Measurements from ENCODE around the gene GRWD1. TPM values are rescaled to one million over a fixed set of nuclear protein-coding genes. Genes with fewer than 3 reads are reported as not detected.

The GRWD1 gene
- total RNA-seq, result 63.4 and 71.4 TPM in 2 replicates

DNA sequence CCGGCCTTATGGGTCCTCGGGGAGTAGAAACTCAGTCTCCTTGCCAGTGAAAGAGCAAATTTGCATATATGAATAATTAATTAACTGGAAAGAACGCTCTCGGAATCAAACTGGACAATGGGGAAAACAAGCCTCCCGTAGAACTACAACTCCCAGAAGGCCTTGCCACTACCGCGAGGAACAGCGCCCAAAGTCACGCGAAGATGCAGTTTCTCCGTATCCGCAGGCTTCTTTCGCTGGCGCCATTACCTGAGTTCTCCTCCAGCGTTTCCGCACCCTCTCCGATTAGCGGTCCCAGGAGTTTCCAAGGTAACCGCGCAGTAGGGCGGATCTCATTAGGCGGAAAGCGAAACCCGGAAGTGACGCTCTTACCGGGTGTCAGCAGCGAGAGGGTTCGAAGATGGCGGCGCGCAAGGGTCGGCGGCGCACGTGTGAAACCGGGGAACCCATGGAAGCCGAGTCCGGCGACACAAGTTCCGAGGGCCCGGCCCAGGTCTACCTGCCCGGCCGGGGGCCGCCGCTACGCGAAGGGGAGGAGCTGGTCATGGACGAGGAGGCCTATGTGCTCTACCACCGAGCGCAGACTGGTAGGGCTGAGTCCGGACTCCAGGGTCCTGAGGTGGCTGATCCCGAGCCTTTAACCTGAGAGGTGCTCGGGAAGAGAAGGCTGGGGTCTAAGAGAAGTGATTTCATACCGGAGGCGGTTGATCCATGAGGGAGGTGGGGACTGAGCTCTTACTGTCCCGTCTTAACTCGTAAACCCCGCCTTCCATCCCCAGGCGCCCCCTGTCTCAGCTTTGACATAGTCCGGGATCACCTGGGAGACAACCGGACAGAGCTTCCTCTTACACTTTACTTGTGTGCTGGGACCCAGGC, at the start of gene GRWD1:
TSS of gene GRWD1 (plus strand) at position 378 of the 876 bp plus-strand sequence. CDS start at position 401, 23 bp downstream.
- H3K27ac Mint-ChIP-seq, result peak within 1 kb of the TSS; percentile 95
- ChIA-PET CTCF (interaction anchor here (0.8 to 2.0 kb wide), 5 partner anchors 44 to 174 kb away, joined by 3 to 7 read pairs (median 4); partner anchors contain the start of genes KDELR1 and SPHK2), POLR2A (interaction anchor here (0.6 to 2.2 kb wide), 12 partner anchors 12 to 1006 kb away, joined by 3 to 7 read pairs (median 4); partner anchors contain the start of genes GRIN2D, KDELR1, SYNGR4 and TMEM143)
- H3K4me1 Mint-ChIP-seq, result peaks cover 35% of the 10 kb centered on the region
- peaks cover 47% of the 10 kb centered on the region for H3K36me3 Mint-ChIP-seq (ENCODE audit: low read depth)
- peak; percentile 89 for ATAC-seq (ENCODE audit: low read depth)
- DNase-seq, result peak; percentile 78
- intact Hi-C loops (cut with micrococcal nuclease), result loop anchor here (1.0 kb wide), 8 partner anchors 23 to 173 kb away; partner anchors contain the start of genes CYTH2, KDELR1, RPL18 and SPHK2
- TF ChIP-seq, protein P1, sequence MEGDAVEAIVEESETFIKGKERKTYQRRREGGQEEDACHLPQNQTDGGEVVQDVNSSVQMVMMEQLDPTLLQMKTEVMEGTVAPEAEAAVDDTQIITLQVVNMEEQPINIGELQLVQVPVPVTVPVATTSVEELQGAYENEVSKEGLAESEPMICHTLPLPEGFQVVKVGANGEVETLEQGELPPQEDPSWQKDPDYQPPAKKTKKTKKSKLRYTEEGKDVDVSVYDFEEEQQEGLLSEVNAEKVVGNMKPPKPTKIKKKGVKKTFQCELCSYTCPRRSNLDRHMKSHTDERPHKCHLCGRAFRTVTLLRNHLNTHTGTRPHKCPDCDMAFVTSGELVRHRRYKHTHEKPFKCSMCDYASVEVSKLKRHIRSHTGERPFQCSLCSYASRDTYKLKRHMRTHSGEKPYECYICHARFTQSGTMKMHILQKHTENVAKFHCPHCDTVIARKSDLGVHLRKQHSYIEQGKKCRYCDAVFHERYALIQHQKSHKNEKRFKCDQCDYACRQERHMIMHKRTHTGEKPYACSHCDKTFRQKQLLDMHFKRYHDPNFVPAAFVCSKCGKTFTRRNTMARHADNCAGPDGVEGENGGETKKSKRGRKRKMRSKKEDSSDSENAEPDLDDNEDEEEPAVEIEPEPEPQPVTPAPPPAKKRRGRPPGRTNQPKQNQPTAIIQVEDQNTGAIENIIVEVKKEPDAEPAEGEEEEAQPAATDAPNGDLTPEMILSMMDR (IDR thresholded peaks at IDR 0.05), result no peak
- H3K27me3 Mint-ChIP-seq, result peaks cover 19% of the 10 kb centered on the region
- no peaks in the 10 kb centered on the region for H3K9me3 Mint-ChIP-seq
- H3K4me3 Mint-ChIP-seq, result peak within 1 kb of the TSS; percentile 96

DNA sequence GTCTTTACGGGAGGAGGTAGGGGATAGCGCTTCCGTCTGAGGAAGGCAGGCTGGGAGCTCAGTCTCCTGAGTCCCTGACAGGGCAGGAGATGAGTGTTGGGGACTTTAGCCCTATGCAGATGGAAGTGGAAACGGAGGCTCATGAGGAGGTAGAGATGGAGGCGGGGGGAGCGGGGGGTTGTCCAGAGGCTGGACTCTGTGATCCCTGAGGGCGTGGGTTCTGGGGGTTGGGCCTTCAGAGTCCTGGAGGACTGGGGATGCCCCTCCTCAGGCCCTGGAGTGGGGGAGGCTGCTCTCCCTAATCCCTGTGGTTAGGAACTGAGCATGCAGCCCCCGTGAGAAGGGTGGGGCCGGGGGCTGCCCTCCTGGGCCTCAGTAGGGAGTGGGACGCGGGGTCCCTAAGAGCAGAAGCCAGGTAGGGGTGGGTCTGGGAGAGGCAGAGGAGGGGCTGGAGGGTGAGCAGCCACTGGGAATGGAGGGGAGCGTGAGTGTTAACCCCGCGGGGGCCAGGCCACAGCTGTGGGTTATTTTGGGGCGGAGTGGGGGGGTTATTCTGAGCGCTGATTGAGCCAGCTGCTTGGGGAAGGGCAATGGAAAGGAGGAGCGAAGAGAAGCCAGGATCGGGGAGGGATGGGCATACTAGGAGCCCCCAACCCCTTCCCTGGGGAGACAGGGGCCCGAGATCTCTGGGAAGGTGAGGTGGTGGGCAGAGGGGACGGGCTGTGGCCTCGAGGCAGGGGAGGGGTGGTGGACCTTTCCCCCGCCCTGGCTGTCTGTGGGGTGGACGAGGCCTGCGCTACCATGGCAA, 49.6 kb upstream of the GRWD1 start:
- peaks cover 3% of the 10 kb centered on the region for H3K9me3 Mint-ChIP-seq
- peaks cover 49% of the 10 kb centered on the region for H3K4me1 Mint-ChIP-seq
- TF ChIP-seq, protein P1 (IDR thresholded peaks at IDR 0.05), result no peak
- no peak overlapping the region for H3K27ac Mint-ChIP-seq
- intact Hi-C loops (cut with micrococcal nuclease), result no loop called here
- ChIA-PET POLR2A (interaction anchor here (0.6 to 1.2 kb wide), 3 partner anchors 33 to 226 kb away, joined by 4 to 6 read pairs (median 4); no protein-coding TSS in a partner anchor), CTCF (no interaction called here)
- no peak overlapping the region for H3K4me3 Mint-ChIP-seq
- no peaks in the 10 kb centered on the region for H3K36me3 Mint-ChIP-seq (ENCODE audit: low read depth)
- DNase-seq (no peak), ATAC-seq (ENCODE audit: low read depth) (no peak)
- H3K27me3 Mint-ChIP-seq, result peaks cover 26% of the 10 kb centered on the region

DNA sequence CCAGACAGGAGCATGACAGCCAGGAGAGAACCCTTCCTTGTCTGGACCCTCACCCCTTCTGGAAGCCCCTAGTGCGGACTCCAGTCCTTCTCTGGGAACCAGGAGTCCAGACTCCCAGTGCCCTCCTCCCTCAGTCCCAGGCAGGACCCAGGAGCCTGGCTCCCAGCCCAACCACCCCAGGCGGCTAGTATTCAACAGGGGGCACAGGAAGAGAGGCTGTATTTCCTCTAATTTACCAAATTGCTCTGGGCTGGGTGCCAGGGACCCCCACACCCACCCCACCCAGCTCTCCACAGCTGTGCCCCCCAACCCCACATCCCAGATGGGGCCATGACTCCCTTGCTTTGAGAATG, 49.0 kb upstream of the GRWD1 start:
- TF ChIP-seq, protein P1 (IDR thresholded peaks at IDR 0.05), result no peak
- DNase-seq, result no peak
- POLR2A ChIA-PET, result no interaction called here
- Mint-ChIP-seq H3K9me3 (peaks cover 3% of the 10 kb centered on the region), H3K4me3 (no peak overlapping the region), H3K27me3 (peaks cover 26% of the 10 kb centered on the region), H3K27ac (no peak overlapping the region), H3K4me1 (peaks cover 45% of the 10 kb centered on the region), H3K36me3 (ENCODE audit: low read depth) (no peaks in the 10 kb centered on the region)
- CTCF ChIA-PET, result no interaction called here
- intact Hi-C loops (cut with micrococcal nuclease), result no loop called here
- no peak for ATAC-seq (ENCODE audit: low read depth)

DNA sequence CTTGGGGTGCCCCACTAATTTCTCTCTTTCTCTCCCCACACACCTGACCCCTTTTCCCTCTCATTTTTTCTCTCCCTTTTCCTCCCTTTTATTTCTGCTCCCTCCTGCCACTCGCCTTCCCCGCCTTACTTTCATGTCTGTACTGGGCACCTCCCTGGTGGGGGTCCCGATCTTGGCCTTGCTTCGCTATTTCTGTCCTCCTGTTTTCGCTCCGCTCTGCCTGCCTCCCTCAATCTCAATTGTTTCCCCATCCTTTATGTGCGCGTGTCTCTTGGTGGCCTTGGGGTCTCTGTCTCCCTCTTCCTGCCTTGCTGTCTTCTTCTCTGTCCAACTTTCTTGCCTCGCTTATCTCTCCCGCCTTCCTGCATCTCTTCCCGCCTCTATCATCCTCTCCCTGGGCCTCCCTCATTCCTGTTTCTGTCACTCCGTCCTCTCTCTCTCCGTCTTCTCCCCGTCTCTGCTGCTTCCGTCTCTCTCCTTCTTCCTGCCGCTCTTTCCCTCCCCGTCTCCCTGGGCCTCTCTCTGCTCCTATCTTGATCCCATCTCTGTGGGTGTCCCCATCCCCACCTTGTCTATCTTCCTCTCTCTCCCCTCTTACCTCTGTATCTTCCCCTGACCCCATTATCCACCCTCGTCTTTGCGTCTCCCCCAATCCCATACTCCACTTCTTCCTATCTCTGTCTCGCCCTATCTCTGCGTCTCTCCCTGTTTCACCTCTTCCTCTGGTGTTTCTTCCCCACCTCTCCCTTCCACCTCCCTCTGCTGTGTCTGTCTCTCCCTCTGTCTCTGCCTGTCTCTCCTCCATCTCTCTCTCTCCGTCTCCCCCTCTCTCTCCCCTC, 48.3 kb upstream of the GRWD1 start:
- H3K36me3 Mint-ChIP-seq (ENCODE audit: low read depth), result no peaks in the 10 kb centered on the region
- ChIA-PET CTCF (no interaction called here), POLR2A (no interaction called here)
- H3K27me3 Mint-ChIP-seq, result peaks cover 26% of the 10 kb centered on the region
- peaks cover 45% of the 10 kb centered on the region for H3K4me1 Mint-ChIP-seq
- DNase-seq (no peak), ATAC-seq (ENCODE audit: low read depth) (no peak)
- peak overlapping the region; percentile 80 for H3K4me3 Mint-ChIP-seq
- H3K27ac Mint-ChIP-seq, result peak overlapping the region; percentile 64
- TF ChIP-seq, protein P1 (IDR thresholded peaks at IDR 0.05), result no peak
- intact Hi-C loops (cut with micrococcal nuclease), result loop anchor here (1.0 to 2.0 kb wide), 4 partner anchors 17 to 95 kb away; partner anchors contain the start of gene SYNGR4
- peaks cover 3% of the 10 kb centered on the region for H3K9me3 Mint-ChIP-seq
